AG04450 (cell line): Measurements from ENCODE around the gene MORN1. TPM values are rescaled to one million over a fixed set of nuclear protein-coding genes. Genes with fewer than 3 reads are reported as not detected.

Experiments
- CTCF ChIA-PET: fragments of 300-600, 350-600 bp; formaldehyde crosslinking; extraction: SDS; loops from one replicate; lab custom pipeline; 2022; ENCODE audit warnings: antibody characterized with exemption, inconsistent platforms; lab: Charles Lee
- POLR2A ChIA-PET: fragments of 350-600 bp; formaldehyde crosslinking; extraction: SDS; loops from one replicate; lab custom pipeline; 2021; ENCODE audit warnings: antibody characterized with exemption, inconsistent platforms; lab: Yijun Ruan, JAX
- DNase-seq: peaks from one replicate; pipeline ENCODE4 v3.0.0-alpha.2; 2011; ENCODE audit warnings: low read depth, low spot score
- H3K27ac ChIP-seq: one replicate; pipeline ENCODE4 v1.5.1; 2012; ENCODE audit warnings: low read depth, low read length, control low read depth
- H3K27me3 ChIP-seq: one replicate; pipeline ENCODE4 v1.6.0; 2012; ENCODE audit warnings: low read length; ENCODE audit not compliant: control insufficient read depth, insufficient read depth
- H3K4me3 ChIP-seq: 2 replicates; pipeline ENCODE4 v1.5.1; 2011; ENCODE audit warnings: mild to moderate bottlenecking, low read depth, low read length, control low read depth
- H3K9me3 ChIP-seq: 2 replicates; pipeline ENCODE4 v1.5.1; 2012; ENCODE audit warnings: low read length; ENCODE audit not compliant: control insufficient read depth, insufficient read depth
- polyA plus RNA-seq: library from polyadenylated mRNA; depleted of rRNA; stranded (reverse); fragments of >200 nt; gene quantifications from 2 replicates; pipeline ENCODE4 v1.2.3, GENCODE V29; 2011
- TF ChIP-seq, protein P1 (sequence below): IDR thresholded peaks from 2 replicates; pipeline ENCODE4 v1.5.1; 2011; ENCODE audit warnings: low read depth, low read length, control low read depth, inconsistent platforms

The MORN1 gene
- polyA plus RNA-seq, 1 experiment = 3.6 TPM

GRCh38 chr1:2288816-2289536, 102.4 kb downstream of the MORN1 start:
- H3K4me3 ChIP-seq = no peak overlapping the region
- DNase-seq = no peak
- TF ChIP-seq, protein P1, sequence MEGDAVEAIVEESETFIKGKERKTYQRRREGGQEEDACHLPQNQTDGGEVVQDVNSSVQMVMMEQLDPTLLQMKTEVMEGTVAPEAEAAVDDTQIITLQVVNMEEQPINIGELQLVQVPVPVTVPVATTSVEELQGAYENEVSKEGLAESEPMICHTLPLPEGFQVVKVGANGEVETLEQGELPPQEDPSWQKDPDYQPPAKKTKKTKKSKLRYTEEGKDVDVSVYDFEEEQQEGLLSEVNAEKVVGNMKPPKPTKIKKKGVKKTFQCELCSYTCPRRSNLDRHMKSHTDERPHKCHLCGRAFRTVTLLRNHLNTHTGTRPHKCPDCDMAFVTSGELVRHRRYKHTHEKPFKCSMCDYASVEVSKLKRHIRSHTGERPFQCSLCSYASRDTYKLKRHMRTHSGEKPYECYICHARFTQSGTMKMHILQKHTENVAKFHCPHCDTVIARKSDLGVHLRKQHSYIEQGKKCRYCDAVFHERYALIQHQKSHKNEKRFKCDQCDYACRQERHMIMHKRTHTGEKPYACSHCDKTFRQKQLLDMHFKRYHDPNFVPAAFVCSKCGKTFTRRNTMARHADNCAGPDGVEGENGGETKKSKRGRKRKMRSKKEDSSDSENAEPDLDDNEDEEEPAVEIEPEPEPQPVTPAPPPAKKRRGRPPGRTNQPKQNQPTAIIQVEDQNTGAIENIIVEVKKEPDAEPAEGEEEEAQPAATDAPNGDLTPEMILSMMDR = no peak
- H3K9me3 ChIP-seq = peaks cover 5% of the 10 kb centered on the region; the same call in 1 of the 2 replicates
- H3K27ac ChIP-seq = no peak overlapping the region
- H3K27me3 ChIP-seq = no peaks in the 10 kb centered on the region
- CTCF ChIA-PET = no interaction called here
- POLR2A ChIA-PET = no interaction called here

GRCh38 chr1:2288311-2288710, 103.0 kb downstream of the MORN1 start:
- ChIA-PET CTCF (no interaction called here), POLR2A (no interaction called here)
- TF ChIP-seq, protein P1 = no peak
- Histone ChIP-seq H3K27me3 (no peaks in the 10 kb centered on the region), H3K9me3 (peaks cover 5% of the 10 kb centered on the region; the same call in 1 of the 2 replicates), H3K4me3 (no peak overlapping the region), H3K27ac (no peak overlapping the region)
- no peak for DNase-seq

DNA sequence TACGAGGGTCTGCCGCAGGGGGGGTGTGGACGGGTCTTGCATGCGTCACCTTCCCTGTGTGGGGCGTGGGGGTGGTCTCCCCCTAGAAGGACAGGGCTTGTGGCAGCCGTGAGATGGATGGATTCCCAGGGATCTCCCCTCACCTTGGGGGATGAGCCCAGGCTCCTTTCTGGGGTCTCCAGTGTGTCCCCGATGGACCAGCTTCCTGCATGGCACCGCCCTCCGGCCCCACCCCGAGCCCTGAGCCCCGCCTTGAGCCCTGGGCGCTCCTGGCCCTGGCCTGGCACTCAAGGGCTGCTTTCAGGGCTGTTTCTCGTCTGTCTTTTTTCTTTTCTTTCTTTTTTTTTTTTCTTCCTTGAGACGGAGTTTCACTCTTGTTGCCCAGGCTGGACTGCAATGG, 103.7 kb downstream of the MORN1 start:
- no peaks in the 10 kb centered on the region for H3K27me3 ChIP-seq
- no peak for DNase-seq
- ChIA-PET POLR2A (no interaction called here), CTCF (no interaction called here)
- H3K4me3 ChIP-seq = no peak overlapping the region
- TF ChIP-seq, protein P1 = no peak
- H3K27ac ChIP-seq = no peak overlapping the region
- no peaks in the 10 kb centered on the region; the same call in 1 of the 2 replicates for H3K9me3 ChIP-seq

DNA sequence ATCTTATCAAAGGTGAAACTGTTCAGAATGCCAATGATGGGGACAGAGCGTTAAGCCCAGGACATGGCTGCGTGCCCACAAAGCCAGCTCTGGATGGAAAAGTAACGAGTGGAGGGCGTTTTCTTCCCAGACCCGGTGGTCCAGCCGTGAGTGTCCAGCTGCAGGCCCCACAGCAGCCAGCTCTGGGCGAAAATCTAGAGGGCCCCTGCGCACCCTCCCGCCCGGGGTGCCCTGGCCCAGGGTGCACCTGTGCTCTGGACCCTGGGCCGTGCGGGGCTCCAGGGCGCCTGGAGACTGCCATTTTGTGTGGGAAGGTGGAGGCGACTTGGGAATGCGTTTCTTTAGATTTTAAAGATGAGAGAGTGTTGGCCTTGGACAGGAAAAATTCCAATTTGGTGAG, 104.4 kb downstream of the MORN1 start:
- no peak overlapping the region for H3K27ac ChIP-seq
- TF ChIP-seq, protein P1 = no peak
- no peaks in the 10 kb centered on the region for H3K27me3 ChIP-seq
- CTCF ChIA-PET = no interaction called here
- H3K9me3 ChIP-seq = no peaks in the 10 kb centered on the region; the same call in 1 of the 2 replicates
- no peak for DNase-seq
- POLR2A ChIA-PET = no interaction called here
- no peak overlapping the region for H3K4me3 ChIP-seq

GRCh38 chr1:2284932-2285331, 106.4 kb downstream of the MORN1 start:
- CTCF ChIA-PET = no interaction called here
- POLR2A ChIA-PET = no interaction called here
- Histone ChIP-seq H3K27ac (no peak overlapping the region), H3K9me3 (no peaks in the 10 kb centered on the region; the same call in 1 of the 2 replicates), H3K27me3 (no peaks in the 10 kb centered on the region), H3K4me3 (no peak overlapping the region)
- no peak for DNase-seq
- TF ChIP-seq, protein P1 = no peak
